Measurements from ENCODE around the gene RPIA.
"Not testable (repeated sequence)": the region's sequence is repeated elsewhere in the genome, so short reads cannot be mapped to it uniquely, and the experiment has no call there.

DNA sequence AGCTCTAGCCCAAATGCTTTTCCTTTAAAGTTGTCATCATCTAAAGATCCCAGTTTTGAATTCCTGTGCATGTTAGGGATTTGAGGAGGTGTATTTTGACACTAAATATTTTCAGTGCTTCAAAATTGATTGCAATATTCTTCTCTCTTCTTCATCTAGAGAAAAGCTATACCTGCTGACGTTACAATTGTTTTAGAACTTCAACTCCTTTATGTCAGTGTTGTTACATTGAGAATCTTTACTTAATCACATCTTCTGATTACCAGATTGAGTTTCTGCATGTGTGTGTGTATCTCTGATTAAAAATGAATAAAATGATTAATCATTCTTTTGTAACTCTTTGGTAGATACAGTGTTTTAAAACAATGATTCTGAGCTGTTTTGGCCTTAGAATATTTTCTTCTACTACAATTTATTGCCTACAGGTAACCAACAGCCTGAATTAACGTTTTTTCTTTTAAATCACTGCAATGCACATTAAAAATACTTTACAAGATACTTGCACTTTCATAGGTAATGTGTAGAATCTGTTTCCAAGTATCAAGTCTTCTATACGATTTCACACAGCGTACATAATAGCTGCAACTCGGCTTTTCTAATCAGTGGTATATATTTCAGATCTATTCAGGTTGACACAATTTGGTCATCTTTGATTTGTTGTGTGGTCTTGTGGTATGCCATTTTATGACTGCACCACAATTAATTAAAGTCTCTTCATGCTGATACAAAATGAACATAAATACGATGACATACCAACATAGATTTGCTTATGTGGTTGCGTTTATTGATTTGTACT lies 82.0 kb downstream of the RPIA start:
- TF ChIP-seq CTCF (IDR thresholded peaks at IDR 0.05); POLR2AphosphoS5 (IDR thresholded peaks at IDR 0.05; ENCODE audit: low read depth, low read length): not testable (repeated sequence)

All from Panc1 (cell line).